ENCODE results near the gene MPL.

- TF ChIP-seq POLR2AphosphoS5 (IDR thresholded peaks at IDR 0.05; ENCODE audit: low read depth) (no peak), SPI1 (IDR thresholded peaks at IDR 0.05; ENCODE audit: borderline replicate concordance, low read depth) (no peak), CTCF (IDR thresholded peaks at IDR 0.05; ENCODE audit: insufficient read depth, low read length) (no peak)
- TF ChIP-seq, protein P1, sequence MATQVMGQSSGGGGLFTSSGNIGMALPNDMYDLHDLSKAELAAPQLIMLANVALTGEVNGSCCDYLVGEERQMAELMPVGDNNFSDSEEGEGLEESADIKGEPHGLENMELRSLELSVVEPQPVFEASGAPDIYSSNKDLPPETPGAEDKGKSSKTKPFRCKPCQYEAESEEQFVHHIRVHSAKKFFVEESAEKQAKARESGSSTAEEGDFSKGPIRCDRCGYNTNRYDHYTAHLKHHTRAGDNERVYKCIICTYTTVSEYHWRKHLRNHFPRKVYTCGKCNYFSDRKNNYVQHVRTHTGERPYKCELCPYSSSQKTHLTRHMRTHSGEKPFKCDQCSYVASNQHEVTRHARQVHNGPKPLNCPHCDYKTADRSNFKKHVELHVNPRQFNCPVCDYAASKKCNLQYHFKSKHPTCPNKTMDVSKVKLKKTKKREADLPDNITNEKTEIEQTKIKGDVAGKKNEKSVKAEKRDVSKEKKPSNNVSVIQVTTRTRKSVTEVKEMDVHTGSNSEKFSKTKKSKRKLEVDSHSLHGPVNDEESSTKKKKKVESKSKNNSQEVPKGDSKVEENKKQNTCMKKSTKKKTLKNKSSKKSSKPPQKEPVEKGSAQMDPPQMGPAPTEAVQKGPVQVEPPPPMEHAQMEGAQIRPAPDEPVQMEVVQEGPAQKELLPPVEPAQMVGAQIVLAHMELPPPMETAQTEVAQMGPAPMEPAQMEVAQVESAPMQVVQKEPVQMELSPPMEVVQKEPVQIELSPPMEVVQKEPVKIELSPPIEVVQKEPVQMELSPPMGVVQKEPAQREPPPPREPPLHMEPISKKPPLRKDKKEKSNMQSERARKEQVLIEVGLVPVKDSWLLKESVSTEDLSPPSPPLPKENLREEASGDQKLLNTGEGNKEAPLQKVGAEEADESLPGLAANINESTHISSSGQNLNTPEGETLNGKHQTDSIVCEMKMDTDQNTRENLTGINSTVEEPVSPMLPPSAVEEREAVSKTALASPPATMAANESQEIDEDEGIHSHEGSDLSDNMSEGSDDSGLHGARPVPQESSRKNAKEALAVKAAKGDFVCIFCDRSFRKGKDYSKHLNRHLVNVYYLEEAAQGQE (IDR thresholded peaks at IDR 0.05; ENCODE audit: insufficient replicate concordance, low read depth) = no peak
Measured at GRCh38 chr1:43299101-43299500, 38.5 kb upstream of the MPL start.

Measured in HL-60 (cell line).